Measurements from ENCODE around the gene TMEM87B.

The TMEM87B gene, protein sequence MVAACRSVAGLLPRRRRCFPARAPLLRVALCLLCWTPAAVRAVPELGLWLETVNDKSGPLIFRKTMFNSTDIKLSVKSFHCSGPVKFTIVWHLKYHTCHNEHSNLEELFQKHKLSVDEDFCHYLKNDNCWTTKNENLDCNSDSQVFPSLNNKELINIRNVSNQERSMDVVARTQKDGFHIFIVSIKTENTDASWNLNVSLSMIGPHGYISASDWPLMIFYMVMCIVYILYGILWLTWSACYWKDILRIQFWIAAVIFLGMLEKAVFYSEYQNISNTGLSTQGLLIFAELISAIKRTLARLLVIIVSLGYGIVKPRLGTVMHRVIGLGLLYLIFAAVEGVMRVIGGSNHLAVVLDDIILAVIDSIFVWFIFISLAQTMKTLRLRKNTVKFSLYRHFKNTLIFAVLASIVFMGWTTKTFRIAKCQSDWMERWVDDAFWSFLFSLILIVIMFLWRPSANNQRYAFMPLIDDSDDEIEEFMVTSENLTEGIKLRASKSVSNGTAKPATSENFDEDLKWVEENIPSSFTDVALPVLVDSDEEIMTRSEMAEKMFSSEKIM

DNA sequence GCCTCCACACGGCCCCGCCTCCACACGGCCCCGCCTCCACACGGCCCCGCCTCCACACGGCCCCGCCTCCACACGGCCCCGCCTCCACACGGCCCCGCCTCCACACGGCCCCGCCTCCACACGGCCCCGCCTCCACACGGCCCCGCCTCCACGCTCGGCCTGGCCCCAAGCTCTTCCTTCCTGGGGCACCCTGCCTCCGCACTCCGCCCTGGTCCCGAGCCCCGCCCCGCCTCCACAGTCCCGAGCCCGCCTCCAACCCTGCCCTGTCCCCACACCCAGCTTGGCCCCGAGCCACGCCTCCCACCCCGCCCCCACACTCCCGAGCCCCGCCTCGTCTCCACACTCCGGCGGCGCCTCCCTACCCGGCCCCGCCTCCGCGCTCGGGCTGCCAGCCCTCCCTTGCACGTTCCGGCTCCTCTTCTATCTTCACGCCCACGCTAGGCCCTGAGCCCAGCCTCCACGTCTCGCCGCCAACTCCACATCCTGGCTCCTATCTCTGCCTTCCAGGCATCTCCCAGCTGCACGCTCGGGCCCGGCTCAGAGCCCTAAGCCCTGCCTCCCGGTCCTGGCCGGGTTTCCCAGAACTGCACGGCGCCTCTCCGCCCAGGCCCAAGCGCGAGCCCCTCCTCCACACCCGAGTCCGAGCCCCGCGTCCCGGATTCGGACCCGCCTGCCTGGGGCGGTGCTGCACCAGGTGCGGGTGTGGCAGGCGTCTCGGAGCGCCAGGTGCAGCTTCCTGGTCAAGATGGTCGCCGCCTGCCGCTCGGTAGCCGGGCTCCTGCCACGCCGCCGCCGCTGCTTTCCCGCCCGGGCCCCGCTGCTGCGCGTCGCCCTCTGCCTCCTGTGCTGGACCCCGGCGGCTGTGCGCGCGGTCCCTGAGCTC is at the start of gene TMEM87B:
Gene TMEM87B, plus strand, starts transcription at position 423 of the 883 bp plus-strand sequence. Its CDS starts 323 bp downstream, at position 746.
- peak; percentile 88 to 92 for DNase-seq

- DNase-seq, result no peak
Measured at GRCh38 chr2:112005406-112006075, 49.5 kb upstream of the TMEM87B start.

- no peak for DNase-seq
Measured at GRCh38 chr2:112006076-112006410, 49.0 kb upstream of the TMEM87B start.

GRCh38 chr2:112007493-112007892 is 47.6 kb upstream of the TMEM87B start:
- DNase-seq, result no peak

DNA sequence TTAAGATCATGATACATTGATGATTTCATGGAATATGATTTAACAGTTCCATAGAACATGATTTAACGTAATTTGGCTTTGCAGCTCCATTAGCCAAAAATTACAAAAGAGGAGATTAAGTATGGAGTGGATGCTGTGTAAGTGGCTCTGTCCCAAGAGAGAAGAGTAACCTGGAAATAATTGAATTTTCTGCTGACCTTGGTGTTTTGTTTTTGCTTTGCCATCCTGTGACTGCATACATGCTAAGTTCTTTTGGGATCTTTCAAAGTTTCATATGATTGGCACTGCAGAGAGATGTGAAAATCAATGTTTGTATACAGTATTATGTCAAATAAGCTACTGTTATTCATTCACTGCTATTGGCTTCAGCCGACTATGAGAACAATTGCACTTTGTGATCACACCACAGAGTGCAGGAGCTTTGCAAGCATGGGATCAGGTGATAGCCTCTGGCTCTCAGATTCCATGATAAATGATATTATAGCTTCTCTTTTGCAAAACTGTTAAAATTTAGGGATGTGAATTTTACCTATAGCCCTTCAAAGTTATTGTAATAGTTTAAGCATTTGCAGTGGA is 46.1 kb upstream of the TMEM87B start:
- DNase-seq, result no peak

- DNase-seq, result no peak
Measured at GRCh38 chr2:112010751-112011150, 44.3 kb upstream of the TMEM87B start.

GRCh38 chr2:112012556-112012955 is 42.5 kb upstream of the TMEM87B start:
- DNase-seq, result no peak

DNA sequence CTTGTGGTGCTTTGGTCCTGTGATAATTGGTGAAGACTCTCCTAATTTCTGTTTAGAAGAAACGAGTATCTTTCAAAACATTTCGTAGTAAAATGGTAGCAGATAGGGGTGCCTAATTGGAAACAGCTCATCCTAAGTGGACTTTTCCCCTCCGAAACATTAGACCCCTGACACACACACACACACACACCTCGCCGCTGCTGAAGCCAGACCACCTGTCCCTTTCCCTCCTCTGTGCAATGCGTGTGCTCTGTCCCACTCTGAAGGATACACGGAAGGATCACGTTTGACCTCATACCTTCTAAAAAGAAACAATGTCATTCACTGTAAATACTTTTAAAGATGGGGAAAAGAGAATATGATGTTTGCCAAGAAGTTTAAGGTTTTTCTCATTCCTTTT is 36.2 kb upstream of the TMEM87B start:
- no peak for DNase-seq

DNA sequence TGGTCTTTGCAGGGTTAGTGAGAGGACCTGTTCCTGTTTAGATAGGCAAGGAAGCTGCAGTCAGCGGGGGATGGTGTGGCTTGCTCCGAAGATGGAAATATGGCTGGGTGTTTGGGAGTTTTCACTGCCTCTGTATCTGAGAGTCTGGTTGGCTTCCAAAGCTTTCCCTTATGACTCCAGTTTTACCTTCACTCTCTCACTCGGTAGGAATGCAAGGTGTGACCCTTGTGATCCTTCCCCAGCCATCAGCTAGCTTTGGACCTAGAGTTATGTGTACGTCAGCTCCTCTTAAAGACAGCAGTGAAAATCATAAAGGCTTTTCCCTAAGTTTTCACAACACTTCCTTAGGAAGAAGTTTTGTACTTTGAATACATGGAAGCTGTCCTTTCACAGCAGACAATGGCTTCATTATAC is 35.5 kb upstream of the TMEM87B start:
- DNase-seq, result no peak

DNA sequence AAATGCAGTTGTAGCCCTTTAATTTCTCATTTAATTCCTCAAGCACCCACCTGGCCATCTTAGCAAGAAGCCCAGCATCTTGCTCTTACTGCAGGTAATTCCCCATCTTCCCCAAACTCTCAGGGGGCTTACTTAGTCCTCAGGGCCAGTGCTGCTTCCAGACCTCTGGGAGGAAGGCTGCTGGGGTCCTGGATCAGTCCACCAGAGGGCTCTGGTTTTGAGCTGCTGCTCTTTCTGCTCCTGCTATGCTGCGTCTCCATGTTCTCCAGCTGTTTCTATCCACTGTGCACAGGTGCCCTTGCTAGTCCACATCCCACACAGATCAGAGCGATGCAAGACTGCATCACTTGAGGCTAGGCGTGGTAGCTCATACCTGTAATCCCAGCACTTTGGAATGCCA is 34.5 kb upstream of the TMEM87B start:
- DNase-seq, result no peak

DNA sequence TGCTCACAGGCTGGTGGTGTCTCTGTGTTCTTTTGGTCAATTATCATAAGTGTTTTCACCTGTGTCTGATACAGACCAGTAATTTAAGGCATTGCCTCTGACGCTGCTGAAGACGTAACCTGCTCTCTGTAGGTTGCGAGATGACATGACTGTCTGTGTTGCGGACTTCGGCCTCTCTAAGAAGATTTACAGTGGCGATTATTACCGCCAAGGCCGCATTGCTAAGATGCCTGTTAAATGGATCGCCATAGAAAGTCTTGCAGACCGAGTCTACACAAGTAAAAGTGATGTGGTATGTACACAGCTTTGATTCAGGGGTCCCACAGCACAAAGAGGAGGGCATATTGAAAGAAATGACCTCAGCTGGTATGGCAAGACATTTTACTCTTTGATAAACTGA is 33.8 kb upstream of the TMEM87B start:
- no peak for DNase-seq

GRCh38 chr2:112021781-112022231 is 33.3 kb upstream of the TMEM87B start:
- no peak for DNase-seq

DNA sequence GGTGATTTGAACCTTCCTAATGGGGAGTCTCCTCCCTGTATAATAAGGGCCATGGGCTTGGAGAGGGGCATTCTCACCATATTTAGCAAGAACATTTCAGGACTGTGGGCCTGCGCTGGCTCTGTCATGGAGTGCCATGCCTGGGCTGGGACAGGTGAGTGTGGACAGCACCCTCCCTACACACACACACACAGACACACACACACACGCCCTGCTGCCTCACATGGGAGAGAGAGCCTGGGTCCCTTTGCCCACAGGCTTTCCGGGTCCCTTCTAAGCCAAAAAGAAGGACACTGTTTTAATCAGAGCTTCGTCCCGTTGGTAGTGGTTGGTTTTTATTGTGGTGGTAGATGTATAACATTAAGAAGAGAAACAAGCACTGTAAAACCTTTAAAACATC is 31.4 kb upstream of the TMEM87B start:
- no peak for DNase-seq

- DNase-seq, result no peak
Measured at GRCh38 chr2:112024231-112024630, 30.8 kb upstream of the TMEM87B start.

DNA sequence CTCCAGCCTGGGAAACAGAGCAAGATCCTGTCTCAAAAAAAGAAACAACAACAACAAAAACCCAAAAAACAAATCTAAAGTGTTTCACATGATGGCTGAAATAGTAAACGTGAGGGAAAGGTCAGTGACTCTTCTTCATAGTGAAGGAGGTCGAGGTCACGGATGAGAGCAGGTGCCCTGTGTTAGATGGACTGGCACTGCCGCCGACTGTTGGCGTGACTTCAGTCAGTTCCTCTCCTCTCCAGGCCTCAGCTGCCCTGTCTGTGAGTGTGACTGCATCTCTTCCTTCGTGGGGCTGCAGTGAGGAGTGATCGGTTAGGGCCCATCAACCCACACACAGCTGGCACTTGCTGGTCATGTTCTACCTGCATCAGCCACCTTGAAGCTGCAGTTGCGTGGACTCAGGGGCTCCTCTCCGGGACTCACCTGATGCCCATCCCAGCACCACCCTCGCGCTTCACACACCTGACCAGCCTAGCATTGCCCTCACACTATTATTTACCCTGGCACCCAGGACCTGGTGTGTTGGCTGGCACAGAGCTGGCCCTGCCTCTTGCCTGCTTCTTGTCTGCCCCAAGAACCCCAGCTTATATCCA is 30.1 kb upstream of the TMEM87B start:
- no peak for DNase-seq

GRCh38 chr2:112026509-112026908 is 28.6 kb upstream of the TMEM87B start:
- peak; percentile 22 to 75 for DNase-seq

DNA sequence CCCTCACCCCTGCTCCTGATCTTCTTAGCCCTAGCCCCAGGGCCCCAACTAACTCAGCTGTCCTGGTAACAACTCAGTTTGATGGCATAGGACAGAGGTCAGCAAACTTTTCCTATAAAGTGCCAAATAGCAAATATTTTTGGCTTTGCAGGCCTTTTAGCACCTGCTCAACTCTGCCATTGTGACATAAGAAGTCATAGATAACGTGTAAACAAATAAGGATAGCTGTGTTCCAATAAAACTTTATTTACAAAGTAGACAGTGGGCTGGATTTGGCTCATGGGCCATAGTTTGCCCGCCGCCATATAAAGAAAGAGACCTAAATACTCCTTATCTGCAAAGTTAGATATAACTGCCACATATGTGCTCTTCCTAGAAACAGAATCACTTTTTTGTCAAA is 27.3 kb upstream of the TMEM87B start:
- DNase-seq, result no peak

DNA sequence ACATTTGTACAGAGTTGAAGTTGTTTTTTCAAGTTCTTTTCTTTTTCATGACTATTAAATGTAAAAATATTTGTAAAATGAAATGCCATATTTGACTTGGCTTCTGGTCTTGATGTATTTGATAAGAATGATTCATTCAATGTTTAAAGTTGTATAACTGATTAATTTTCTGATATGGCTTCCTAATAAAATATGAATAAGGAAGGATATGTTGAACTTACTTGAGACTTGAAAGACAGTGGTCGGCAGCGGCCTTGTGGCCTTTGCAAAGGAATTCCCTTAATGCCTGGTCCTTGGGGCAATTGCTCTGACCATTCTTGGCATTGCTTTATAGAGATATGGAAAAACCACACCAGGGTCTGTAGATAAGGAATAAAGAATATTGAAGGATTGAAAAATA is 25.9 kb upstream of the TMEM87B start:
- DNase-seq, result no peak

- no peak for DNase-seq
Measured at GRCh38 chr2:112031473-112032223, 23.4 kb upstream of the TMEM87B start.

DNA sequence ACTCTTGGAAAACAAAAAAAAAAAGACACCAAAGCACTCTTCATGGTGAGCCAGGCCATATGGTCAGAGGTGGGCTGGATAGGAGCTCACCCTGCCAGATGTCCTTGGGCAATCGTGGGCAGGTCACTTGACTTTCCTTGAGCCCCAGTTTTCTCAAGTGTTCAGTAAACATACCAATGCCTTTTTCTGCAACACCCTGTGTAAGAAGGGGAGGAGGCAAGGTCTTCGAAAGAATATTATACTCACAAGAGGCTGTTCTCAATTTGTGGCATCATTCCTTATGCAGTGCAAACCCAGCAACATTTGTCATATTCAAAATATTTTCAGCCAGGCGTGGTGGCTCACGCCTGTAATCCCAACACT is 22.9 kb upstream of the TMEM87B start:
- no peak for DNase-seq

- DNase-seq, result no peak
Measured at GRCh38 chr2:112032689-112033465, 22.2 kb upstream of the TMEM87B start.

Measured in SHP77 (cell line).